Measurements from ENCODE around the gene BAK1. TPM values are rescaled to one million over a fixed set of nuclear protein-coding genes. Genes with fewer than 3 reads are reported as not detected.

The BAK1 gene
- polyA plus RNA-seq, 1 donor from 2014 or later: 15.4 TPM

DNA sequence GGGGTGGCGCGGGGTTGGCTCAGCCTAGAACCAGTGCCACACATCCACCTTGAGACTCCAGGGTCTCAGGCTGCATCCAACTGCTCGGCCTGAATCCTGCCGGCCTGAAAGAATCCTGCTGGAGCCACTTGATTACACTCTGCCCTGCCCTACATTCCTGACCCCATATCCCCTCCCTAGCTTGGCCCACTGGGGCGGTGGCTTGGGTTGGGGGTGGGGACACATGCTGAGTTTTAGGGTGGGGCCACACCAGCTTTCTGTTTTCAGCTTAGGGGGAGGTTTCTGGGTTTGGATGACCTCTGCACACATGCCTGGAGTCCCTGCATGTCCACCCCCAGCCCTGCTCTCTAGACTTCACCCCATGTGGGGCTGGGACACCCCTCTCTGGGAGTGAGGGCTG is 47.8 kb upstream of the BAK1 start:
- no peaks in the 10 kb centered on the region for H3K9me3 ChIP-seq (ENCODE audit: low read length)
- no peak overlapping the region for H3K27ac ChIP-seq (ENCODE audit: low read length)
- H3K9me2 ChIP-seq (ENCODE audit: insufficient read depth, low read length): no peaks in the 10 kb centered on the region
- H3K27me3 ChIP-seq (ENCODE audit: insufficient read depth, low read depth, low read length): peaks cover 18% of the 10 kb centered on the region
- H2AFZ ChIP-seq (ENCODE audit: low read depth, low read length): no peak overlapping the region
- no peaks in the 10 kb centered on the region for H3K79me2 ChIP-seq (replicated peaks; ENCODE audit: insufficient read depth, low read length)
- H3F3A ChIP-seq (ENCODE audit: insufficient read depth, low read length, poor library complexity, severe bottlenecking): no peaks in the 10 kb centered on the region
- H3K4me2 ChIP-seq (ENCODE audit: low read length): no peak overlapping the region
- no peak overlapping the region for H3K9ac ChIP-seq (ENCODE audit: low read length)
- no peak overlapping the region for H3K4me3 ChIP-seq (ENCODE audit: low read length)
- H3K36me3 ChIP-seq (ENCODE audit: insufficient read depth, low read length): no peaks in the 10 kb centered on the region
- TF ChIP-seq MXI1 (conservative IDR thresholded peaks at IDR 0.05; ENCODE audit: poor library complexity, severe bottlenecking) (no peak), CTCF (IDR thresholded peaks at IDR 0.05; ENCODE audit: poor library complexity, severe bottlenecking) (no peak), POLR2AphosphoS5 (IDR thresholded peaks at IDR 0.05) (no peak), REST (IDR thresholded peaks at IDR 0.05; ENCODE audit: borderline replicate concordance) (no peak), RAD21 (conservative IDR thresholded peaks at IDR 0.05) (no peak), TAF1 (IDR thresholded peaks at IDR 0.05; ENCODE audit: low read depth) (no peak), SMC3 (conservative IDR thresholded peaks at IDR 0.05; ENCODE audit: poor library complexity) (no peak), EZH2 (IDR thresholded peaks at IDR 0.05; ENCODE audit: borderline replicate concordance, insufficient read depth, low read length, poor library complexity, severe bottlenecking) (no peak), EP300 (conservative IDR thresholded peaks at IDR 0.05; ENCODE audit: poor library complexity, severe bottlenecking) (no peak)
- no peaks in the 10 kb centered on the region for H4K20me1 ChIP-seq (ENCODE audit: insufficient read depth)

GRCh38 chr6:33624856-33625255 is 44.8 kb upstream of the BAK1 start:
- H3K9ac ChIP-seq (ENCODE audit: low read length): no peak overlapping the region
- H3K27me3 ChIP-seq (ENCODE audit: insufficient read depth, low read depth, low read length): peaks cover 42% of the 10 kb centered on the region
- H3K9me2 ChIP-seq (ENCODE audit: insufficient read depth, low read length): no peaks in the 10 kb centered on the region
- TF ChIP-seq EP300 (conservative IDR thresholded peaks at IDR 0.05; ENCODE audit: poor library complexity, severe bottlenecking) (no peak), SMC3 (conservative IDR thresholded peaks at IDR 0.05; ENCODE audit: poor library complexity) (no peak), TAF1 (IDR thresholded peaks at IDR 0.05; ENCODE audit: low read depth) (no peak), RAD21 (conservative IDR thresholded peaks at IDR 0.05) (no peak), POLR2AphosphoS5 (IDR thresholded peaks at IDR 0.05) (no peak), CTCF (IDR thresholded peaks at IDR 0.05; ENCODE audit: poor library complexity, severe bottlenecking) (no peak), EZH2 (IDR thresholded peaks at IDR 0.05; ENCODE audit: borderline replicate concordance, insufficient read depth, low read length, poor library complexity, severe bottlenecking) (no peak), REST (IDR thresholded peaks at IDR 0.05; ENCODE audit: borderline replicate concordance) (no peak), MXI1 (conservative IDR thresholded peaks at IDR 0.05; ENCODE audit: poor library complexity, severe bottlenecking) (no peak)
- H3F3A ChIP-seq (ENCODE audit: insufficient read depth, low read length, poor library complexity, severe bottlenecking): no peaks in the 10 kb centered on the region
- H3K27ac ChIP-seq (ENCODE audit: low read length): no peak overlapping the region
- H3K4me3 ChIP-seq (ENCODE audit: low read length): no peak overlapping the region
- no peak overlapping the region for H2AFZ ChIP-seq (ENCODE audit: low read depth, low read length)
- H3K4me2 ChIP-seq (ENCODE audit: low read length): no peak overlapping the region
- no peaks in the 10 kb centered on the region for H4K20me1 ChIP-seq (ENCODE audit: insufficient read depth)
- no peaks in the 10 kb centered on the region for H3K36me3 ChIP-seq (ENCODE audit: insufficient read depth, low read length)
- H3K9me3 ChIP-seq (ENCODE audit: low read length): no peaks in the 10 kb centered on the region
- H3K79me2 ChIP-seq (replicated peaks; ENCODE audit: insufficient read depth, low read length): no peaks in the 10 kb centered on the region

Measured in neural cell (in vitro differentiated cells).